HG03520 (cell line): ENCODE data around the gene KLF11.

Experiments used
- ATAC-seq: cut with Tn5 transposase; IDR thresholded peaks from one replicate; pipeline ENCODE4 v1.9.1; 2021; ENCODE audit warnings: mild to moderate bottlenecking, moderate library complexity; ENCODE audit not compliant: unreplicated experiment

The KLF11 gene

GRCh38 chr2:10039658-10040410 lies 3.5 kb upstream of the KLF11 start:
- ATAC-seq: no peak

GRCh38 chr2:10041711-10042110 lies 1.6 kb upstream of the KLF11 start:
- ATAC-seq: no peak

- ATAC-seq: no peak
Measured at GRCh38 chr2:10042301-10043161, 819 bp upstream of the KLF11 start.

- ATAC-seq: peak; percentile 16
Measured at GRCh38 chr2:10043906-10044601, 704 bp downstream of the KLF11 start.

- no peak for ATAC-seq
Measured at GRCh38 chr2:10045561-10046355, 2.4 kb downstream of the KLF11 start.

- no peak for ATAC-seq
Measured at GRCh38 chr2:10046931-10047330, 3.6 kb downstream of the KLF11 start.

DNA sequence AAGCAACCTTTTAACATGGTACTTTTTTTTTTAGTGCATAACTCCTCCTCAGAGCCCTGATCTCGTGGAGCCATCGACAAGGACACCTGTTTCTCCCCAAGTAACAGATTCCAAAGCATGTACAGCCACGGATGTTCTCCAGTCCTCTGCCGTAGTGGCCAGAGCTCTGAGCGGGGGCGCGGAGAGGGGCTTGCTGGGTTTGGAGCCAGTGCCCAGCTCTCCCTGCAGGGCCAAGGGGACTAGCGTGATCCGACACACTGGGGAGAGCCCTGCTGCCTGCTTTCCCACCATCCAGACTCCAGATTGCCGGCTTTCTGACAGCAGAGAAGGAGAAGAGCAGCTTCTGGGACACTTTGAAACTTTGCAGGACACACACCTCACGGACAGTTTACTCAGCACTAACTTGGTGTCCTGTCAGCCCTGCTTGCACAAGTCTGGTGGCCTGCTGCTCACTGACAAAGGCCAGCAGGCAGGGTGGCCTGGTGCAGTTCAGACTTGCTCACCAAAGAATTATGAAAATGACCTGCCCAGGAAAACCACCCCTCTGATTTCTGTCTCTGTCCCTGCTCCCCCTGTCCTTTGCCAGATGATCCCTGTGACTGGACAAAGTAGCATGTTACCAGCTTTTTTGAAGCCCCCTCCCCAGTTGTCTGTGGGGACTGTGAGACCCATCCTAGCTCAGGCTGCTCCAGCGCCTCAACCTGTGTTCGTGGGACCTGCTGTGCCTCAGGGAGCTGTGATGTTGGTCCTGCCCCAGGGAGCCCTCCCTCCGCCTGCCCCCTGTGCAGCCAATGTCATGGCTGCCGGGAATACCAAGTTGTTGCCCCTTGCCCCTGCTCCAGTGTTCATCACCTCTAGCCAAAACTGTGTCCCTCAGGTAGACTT lies 4.5 kb downstream of the KLF11 start:
- no peak for ATAC-seq

- no peak for ATAC-seq
Measured at GRCh38 chr2:10048501-10049171, 5.3 kb downstream of the KLF11 start.

GRCh38 chr2:10052216-10052615 lies 8.9 kb downstream of the KLF11 start:
- ATAC-seq: no peak

GRCh38 chr2:10053351-10053750 lies 10.0 kb downstream of the KLF11 start:
- ATAC-seq: no peak

DNA sequence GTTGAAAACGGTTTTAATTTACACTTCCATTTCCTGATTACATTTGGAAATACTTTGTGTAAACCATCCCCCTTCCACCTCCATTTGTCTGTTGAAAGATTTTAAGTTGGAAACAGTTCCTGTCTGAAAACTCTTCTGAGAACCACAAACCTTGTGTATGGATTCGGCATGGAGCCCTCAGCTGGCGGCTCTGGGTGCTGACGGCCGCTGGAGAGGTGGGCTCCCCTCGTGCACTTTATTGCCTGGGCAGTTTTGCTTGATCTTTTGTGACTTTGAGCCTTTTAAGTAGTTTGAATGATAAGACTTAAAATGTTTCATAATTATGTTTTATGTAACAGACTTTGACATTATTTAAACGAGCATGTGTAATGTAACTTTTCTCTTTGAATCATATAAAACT lies 11.1 kb downstream of the KLF11 start:
- ATAC-seq: no peak

- no peak for ATAC-seq
Measured at GRCh38 chr2:10054976-10055375, 11.6 kb downstream of the KLF11 start.

GRCh38 chr2:10056439-10056838 lies 13.1 kb downstream of the KLF11 start:
- no peak for ATAC-seq

DNA sequence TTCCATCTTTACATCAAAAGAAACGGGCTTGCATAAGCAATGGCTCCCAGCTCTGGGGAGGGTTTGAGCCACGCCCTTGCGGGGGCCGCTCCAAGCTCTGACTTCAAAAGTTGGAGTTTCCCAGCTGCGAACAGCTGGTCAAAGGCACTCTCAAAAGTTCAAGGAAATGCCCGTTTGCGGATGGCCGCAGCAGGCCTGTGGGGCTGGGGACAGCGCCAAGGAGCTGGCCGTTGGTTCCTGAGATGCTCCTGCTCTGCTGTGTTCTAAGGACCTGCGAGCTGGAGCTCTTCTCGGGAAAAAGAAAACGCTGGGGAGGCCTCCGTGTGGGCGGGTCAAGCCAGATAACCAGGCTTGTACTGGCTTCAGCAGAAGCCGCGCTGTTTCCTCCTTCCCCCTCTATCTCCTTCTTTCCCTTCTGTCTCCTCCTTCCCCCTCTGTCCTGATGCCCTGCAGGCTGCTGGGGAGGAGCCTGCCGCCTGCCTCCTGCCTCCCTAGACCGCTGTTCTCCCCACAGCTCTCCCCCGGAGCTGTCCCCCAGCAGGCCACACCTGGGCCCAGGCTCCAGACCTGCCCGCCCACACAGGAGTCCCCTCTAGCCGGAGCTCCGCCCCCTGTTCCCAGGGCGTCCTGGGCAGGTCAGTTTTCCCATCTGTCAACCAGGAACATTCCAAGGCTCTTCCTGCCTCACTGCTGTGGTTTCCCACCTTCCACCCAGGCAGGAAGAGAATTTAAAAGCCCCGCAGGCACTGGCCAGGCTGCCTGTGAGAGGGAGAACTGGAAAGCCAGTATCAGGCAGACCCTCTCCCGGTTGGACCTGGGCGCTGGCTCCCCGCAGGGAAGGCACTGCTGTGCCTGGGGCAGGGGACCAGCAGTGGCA lies 14.1 kb downstream of the KLF11 start:
- no peak for ATAC-seq

- ATAC-seq: no peak
Measured at GRCh38 chr2:10058251-10059015, 15.1 kb downstream of the KLF11 start.

GRCh38 chr2:10059016-10059351 lies 15.6 kb downstream of the KLF11 start:
- ATAC-seq: no peak

DNA sequence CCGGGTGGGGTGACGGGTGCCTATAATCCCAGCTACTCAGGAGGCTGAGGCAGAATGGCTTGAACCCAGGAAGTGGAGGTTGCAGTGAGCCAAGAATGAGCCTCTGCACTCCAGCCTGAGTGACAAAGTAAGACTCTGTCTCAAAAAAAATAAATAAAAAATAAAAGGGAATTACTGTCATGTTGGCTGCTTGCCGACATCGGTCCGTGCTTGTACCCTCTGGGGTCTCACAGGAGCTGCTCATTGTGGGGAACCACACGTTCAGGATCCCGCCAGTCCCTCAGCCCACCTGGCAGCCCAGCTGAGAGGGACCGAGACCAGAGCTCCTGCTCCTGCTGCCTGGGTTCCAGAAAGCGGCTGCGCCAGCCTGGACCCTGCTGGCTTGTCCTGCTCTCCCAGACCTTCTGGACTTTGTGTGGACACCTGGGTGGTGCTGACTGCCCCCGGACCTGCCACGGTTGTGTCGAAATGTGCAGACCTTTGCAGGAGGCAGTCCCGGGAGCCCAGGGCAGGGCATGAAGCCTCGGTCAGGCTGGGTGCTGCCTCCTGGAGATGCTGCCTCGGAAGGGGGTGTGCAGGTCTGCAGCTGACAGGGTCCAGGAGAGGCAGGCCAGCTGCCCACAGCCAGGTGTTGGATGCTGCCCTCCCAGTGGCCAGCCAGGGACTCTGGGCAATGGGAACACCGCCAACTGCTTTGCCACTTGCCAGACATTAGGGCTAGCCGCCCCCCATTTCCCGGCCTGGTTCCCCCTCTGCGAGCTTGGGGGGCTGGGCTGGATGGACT lies 16.4 kb downstream of the KLF11 start:
- no peak for ATAC-seq
